ENCODE measurements around the gene PCDHGC4.

The PCDHGC4 gene

DNA sequence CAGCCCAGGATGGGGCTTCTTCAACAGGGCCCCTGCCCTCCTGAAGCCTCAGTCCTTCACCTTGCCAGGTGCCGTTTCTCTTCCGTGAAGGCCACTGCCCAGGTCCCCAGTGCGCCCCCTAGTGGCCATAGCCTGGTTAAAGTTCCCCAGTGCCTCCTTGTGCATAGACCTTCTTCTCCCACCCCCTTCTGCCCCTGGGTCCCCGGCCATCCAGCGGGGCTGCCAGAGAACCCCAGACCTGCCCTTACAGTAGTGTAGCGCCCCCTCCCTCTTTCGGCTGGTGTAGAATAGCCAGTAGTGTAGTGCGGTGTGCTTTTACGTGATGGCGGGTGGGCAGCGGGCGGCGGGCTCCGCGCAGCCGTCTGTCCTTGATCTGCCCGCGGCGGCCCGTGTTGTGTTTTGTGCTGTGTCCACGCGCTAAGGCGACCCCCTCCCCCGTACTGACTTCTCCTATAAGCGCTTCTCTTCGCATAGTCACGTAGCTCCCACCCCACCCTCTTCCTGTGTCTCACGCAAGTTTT is 27.6 kb downstream of the PCDHGC4 start:
- DNase-seq (ENCODE audit: low spot score), result peak; percentile 55

GRCh38 chr5:141512911-141513626 is 28.2 kb downstream of the PCDHGC4 start:
- DNase-seq (ENCODE audit: low spot score), result no peak

- DNase-seq (ENCODE audit: low spot score), result peak; percentile 68
These were observed 28.9 kb downstream of the PCDHGC4 start for GRCh38 chr5:141513627-141514329.

- no peak for DNase-seq (ENCODE audit: low spot score)
These were observed 29.7 kb downstream of the PCDHGC4 start for GRCh38 chr5:141514330-141515133.

GRCh38 chr5:141515141-141515540 is 30.3 kb downstream of the PCDHGC4 start:
- DNase-seq (ENCODE audit: low spot score), result no peak

DNA sequence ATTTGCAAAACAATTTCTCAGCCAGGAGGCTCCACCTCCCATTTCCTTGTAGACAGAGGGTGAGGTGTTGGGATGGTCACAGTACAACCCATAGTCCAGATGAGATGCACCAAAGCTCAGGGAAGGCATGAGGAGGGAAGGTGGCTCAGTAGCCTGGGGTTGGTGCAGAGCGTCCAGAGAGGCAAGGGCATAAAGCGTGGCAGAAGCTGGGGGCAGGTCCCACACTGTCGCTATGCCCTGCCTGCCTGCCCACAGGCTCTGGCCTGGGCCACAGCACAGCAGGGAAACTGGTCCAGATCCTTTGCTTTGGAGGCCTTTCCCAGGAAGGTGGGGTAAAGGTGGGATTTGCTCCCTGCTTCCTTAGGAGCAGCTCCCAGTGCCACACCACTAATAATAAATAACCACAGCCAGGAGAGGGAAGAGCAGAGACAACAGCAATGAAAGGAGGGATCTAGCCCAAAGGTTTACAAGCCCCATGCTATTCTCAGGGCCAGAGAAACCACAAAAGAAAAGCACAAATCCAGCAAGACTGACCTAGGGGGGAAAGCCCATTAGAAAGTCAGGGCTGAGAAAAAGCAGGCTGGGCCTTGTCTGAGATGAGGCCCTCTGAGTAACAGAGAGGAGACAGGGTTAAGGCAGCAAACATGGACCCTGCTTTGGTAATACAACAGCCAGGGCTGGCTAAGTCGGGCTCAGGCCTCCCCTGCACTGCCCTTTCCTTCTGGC is 31.3 kb downstream of the PCDHGC4 start:
- DNase-seq (ENCODE audit: low spot score), result no peak

- DNase-seq (ENCODE audit: low spot score), result peak; percentile 38
These were observed 31.8 kb downstream of the PCDHGC4 start for GRCh38 chr5:141516672-141517025.

DNA sequence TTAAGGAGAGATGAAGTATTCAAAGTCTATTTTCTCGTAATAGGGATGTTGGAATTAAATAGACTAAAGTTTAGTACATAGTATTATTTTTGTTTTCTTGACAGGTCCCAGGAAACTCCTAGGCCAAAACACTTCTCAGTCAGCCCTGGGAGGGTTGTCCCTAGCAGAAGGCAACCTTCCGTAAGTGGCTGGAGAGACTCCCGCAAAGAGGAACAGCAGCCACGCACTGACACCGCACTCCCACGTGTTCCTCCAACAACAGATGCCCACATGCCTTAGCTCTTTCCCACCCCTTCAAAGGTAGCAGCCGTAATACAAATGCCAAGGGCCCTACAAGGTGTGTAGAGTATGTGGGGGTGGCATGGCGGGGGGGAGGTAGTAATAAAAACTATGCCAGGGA is 32.5 kb downstream of the PCDHGC4 start:
- no peak for DNase-seq (ENCODE audit: low spot score)

DNA sequence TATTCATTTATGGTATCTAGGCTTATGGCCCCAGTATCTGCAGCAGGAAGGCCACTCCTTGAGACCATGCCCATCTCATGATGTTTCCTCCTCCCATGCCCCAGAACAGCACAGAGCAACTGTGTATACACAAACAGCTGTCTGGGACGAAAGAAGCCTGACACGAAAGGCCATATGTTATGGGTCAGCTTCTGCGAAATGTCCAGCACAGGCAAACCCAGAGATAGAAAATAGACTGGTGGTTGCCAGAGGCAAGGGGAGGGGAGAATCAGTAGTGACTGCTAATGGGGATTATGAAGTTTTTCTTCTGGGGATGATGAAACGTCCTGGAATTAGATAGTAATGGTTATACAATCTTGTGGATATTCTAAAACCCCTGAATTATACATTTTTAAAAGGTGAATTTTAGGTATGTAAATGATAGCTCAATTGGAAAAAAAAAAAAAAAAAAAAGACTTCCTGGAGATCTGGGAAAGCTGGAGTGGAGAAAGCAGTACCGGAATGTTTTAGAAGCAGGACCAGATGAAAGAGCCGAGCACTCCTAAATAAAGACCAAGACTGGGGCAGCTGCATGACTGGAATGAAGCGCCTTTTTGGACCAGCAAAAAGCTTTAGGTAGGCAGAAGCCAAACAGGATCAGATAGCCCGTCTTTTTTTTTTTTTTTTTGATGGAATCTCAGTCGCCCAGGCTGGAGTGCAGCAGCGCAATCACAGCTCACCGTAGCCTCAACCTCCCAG is 33.2 kb downstream of the PCDHGC4 start:
- DNase-seq (ENCODE audit: low spot score), result peak; percentile 35

DNA sequence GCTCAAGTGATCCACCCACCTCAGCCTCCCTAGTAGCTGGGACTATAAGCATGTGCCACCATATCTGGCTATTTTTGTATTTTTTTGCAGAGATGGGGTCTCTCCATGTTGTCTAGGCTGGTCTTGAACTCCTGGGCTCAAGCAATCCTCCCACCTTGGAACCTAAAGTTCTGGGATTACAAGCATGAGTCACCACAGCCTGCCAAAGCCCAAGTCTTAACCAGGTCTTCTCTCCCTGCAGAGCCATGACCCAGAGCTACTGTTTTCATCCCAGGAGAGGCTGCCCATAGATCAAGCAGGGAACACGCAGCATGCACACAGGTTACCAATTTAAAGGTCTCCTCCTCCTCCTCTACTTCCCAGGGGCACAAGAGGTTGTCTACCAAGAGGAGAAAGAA is 33.8 kb downstream of the PCDHGC4 start:
- no peak for DNase-seq (ENCODE audit: low spot score)

GRCh38 chr5:141519605-141520565 is 35.1 kb downstream of the PCDHGC4 start:
- DNase-seq (ENCODE audit: low spot score), result no peak

GRCh38 chr5:141521244-141521781 is 36.5 kb downstream of the PCDHGC4 start:
- peak; percentile 79 for DNase-seq (ENCODE audit: low spot score)

DNA sequence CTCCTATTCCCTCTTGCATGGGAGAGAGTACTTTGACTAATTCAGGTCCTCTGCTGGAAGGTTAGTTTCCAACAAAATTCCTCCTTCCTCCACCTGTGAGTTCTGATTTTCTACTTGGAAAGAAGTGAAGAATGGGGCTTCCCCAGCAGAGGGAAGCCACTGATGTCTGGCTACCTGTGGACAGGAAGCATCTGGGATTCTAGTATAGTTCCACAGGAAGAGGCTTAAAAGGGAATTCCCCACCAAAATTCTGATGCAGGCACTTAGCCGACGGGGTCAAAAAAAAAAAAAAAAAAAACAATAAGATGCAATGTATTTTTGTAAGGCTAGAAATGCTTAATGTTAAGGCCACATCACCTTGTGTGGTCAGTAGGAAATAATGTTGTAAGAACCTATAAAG is 37.5 kb downstream of the PCDHGC4 start:
- DNase-seq (ENCODE audit: low spot score), result no peak

DNA sequence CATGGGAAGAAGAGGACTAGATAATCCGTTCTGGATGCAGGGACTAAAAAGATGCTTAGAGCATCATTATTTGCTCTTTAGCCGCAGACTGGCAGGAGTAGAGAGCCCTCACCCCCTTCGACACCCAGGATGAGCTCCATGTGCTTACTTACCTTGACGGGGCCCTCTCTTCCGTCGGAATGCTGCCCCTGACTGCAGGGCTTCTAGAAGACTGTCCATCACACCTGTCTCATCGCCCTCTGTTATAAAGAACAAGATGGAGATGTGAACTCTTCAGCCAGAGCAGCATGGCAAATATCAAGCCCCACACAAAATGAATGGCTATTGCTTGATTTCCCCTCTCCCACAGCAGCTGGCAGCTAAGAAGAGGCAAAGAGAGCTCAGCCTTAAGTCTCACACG is 39.2 kb downstream of the PCDHGC4 start:
- no peak for DNase-seq (ENCODE audit: low spot score)

DNA sequence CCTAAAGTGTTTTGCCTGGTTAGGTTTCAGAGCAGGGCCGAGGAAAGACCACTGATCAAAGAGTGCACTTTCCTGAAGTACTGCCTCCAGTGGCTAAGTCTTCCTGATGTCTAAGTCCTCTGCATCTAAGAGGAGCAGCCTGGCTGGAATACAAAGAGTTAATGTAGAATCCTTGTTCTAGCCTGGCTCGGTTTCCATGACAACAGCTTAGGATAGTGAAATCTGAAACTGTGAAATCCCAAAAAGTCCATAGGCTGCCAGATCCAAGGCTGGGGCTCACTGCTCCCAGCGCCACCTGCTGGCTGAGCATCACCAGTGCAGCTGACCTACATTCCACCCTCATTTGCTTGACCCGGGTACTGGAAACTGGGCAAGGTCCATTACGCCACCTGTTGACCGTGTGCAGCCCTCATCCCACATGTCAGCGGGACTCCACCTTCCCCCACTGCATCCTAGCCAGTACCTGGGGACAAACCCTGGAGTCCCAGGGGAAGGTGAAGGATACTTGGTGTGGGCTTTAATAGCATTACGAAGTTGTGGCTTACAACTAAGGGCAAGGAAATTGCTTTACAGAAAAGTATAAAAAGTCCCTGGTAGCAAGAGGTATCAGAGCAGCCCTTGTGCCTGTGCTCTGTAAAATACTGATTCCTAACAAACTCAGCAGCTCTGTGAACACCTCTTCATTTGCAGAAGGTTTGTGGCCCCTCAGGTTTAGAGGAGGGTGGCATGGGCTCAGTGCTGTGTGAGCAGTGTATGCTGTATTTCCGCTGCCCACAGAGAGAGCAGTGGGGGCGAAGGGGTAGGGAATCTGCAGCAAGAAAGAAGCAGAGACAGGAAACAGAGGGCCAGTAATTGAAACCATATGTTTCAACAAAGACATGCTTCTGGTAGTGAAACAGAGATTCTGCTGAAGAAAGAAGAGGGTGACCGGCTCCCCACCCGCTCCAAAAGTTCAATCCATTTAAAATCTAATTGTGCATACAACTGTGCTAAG is 40.1 kb downstream of the PCDHGC4 start:
- DNase-seq (ENCODE audit: low spot score), result peak; percentile 84

GRCh38 chr5:141525653-141526052 is 40.8 kb downstream of the PCDHGC4 start:
- DNase-seq (ENCODE audit: low spot score), result no peak

- DNase-seq (ENCODE audit: low spot score), result no peak
These were observed 42.6 kb downstream of the PCDHGC4 start for GRCh38 chr5:141527426-141527825.

- no peak for DNase-seq (ENCODE audit: low spot score)
These were observed 43.6 kb downstream of the PCDHGC4 start for GRCh38 chr5:141528291-141528984.

All from AG08396 (cell line).